Activated naive CD4-positive, alpha-beta T cell treated with anti-CD3 and anti-CD28 coated beads, Interleukin-2, amount 50 U/mL, for 24 hours (primary cell): ENCODE results near the gene CXCR1.
A peak's percentile ranks its signal among the peaks of the same experiment; 100 is the strongest.
"Not testable (repeated sequence)": the region's sequence is repeated elsewhere in the genome, so short reads cannot be mapped to it uniquely, and the experiment has no call there.

Experiments used
- H3K27ac Mint-ChIP-seq: one replicate; pipeline ENCODE4 v1.8.0; 2021; ENCODE audit warnings: mild to moderate bottlenecking, mixed read lengths
- H3K27me3 Mint-ChIP-seq: one replicate; pipeline ENCODE4 v1.8.0; 2021; ENCODE audit warnings: mixed read lengths
- H3K36me3 Mint-ChIP-seq: one replicate; pipeline ENCODE4 v1.8.0; 2021; ENCODE audit warnings: mixed read lengths
- H3K4me1 Mint-ChIP-seq: one replicate; pipeline ENCODE4 v1.8.0; 2021; ENCODE audit warnings: mixed read lengths
- H3K4me3 Mint-ChIP-seq: one replicate; pipeline ENCODE4 v1.8.0; 2021; ENCODE audit warnings: mild to moderate bottlenecking, mixed read lengths
- H3K9me3 Mint-ChIP-seq: one replicate; pipeline ENCODE4 v1.8.0; 2021; ENCODE audit warnings: mixed read lengths

CXCR1 gene

GRCh38 chr2:218130822-218131221 lies 35.9 kb downstream of the CXCR1 start:
- Mint-ChIP-seq H3K27me3 (peaks cover 5% of the 10 kb centered on the region), H3K27ac (no peak overlapping the region), H3K36me3 (peaks cover 2% of the 10 kb centered on the region), H3K4me1 (peaks cover 4% of the 10 kb centered on the region), H3K9me3 (no peaks in the 10 kb centered on the region), H3K4me3 (no peak overlapping the region)

GRCh38 chr2:218130377-218130776 lies 36.4 kb downstream of the CXCR1 start:
- H3K4me1 Mint-ChIP-seq, result peaks cover 8% of the 10 kb centered on the region
- no peak overlapping the region for H3K27ac Mint-ChIP-seq
- peaks cover 4% of the 10 kb centered on the region for H3K27me3 Mint-ChIP-seq
- no peaks in the 10 kb centered on the region for H3K9me3 Mint-ChIP-seq
- no peak overlapping the region for H3K4me3 Mint-ChIP-seq
- no peaks in the 10 kb centered on the region for H3K36me3 Mint-ChIP-seq

- Mint-ChIP-seq H3K4me1 (peaks cover 10% of the 10 kb centered on the region), H3K9me3 (no peaks in the 10 kb centered on the region), H3K27ac (no peak overlapping the region), H3K36me3 (no peaks in the 10 kb centered on the region), H3K4me3 (peak overlapping the region; percentile 23), H3K27me3 (peaks cover 5% of the 10 kb centered on the region)
These were observed 37.2 kb downstream of the CXCR1 start for GRCh38 chr2:218129458-218130135.

GRCh38 chr2:218128781-218129457 lies 37.8 kb downstream of the CXCR1 start:
- Mint-ChIP-seq H3K4me3 (peak overlapping the region; percentile 47), H3K27me3 (peaks cover 5% of the 10 kb centered on the region), H3K36me3 (no peaks in the 10 kb centered on the region), H3K27ac (no peak overlapping the region), H3K9me3 (no peaks in the 10 kb centered on the region), H3K4me1 (peaks cover 10% of the 10 kb centered on the region)

- H3K9me3 Mint-ChIP-seq, result no peaks in the 10 kb centered on the region
- H3K27me3 Mint-ChIP-seq, result peaks cover 5% of the 10 kb centered on the region
- peaks cover 10% of the 10 kb centered on the region for H3K4me1 Mint-ChIP-seq
- no peaks in the 10 kb centered on the region for H3K36me3 Mint-ChIP-seq
- no peak overlapping the region for H3K4me3 Mint-ChIP-seq
- no peak overlapping the region for H3K27ac Mint-ChIP-seq
These were observed 38.8 kb downstream of the CXCR1 start for GRCh38 chr2:218127929-218128455.

- peaks cover 1% of the 10 kb centered on the region for H3K36me3 Mint-ChIP-seq
- H3K27ac Mint-ChIP-seq, result no peak within 1 kb of the TSS
- H3K4me1 Mint-ChIP-seq, result peaks cover 10% of the 10 kb centered on the region
- H3K27me3 Mint-ChIP-seq, result peaks cover 5% of the 10 kb centered on the region
- H3K9me3 Mint-ChIP-seq, result no peaks in the 10 kb centered on the region
- H3K4me3 Mint-ChIP-seq, result peak within 1 kb of the TSS; percentile 63
These were observed 41.1 kb downstream of the CXCR1 start, which contains the start of gene CXCR2 for GRCh38 chr2:218125626-218126080. Gene CXCR2, plus strand, starts transcription at chr2:218126028. Its CDS starts 8,774 bp downstream, at chr2:218134802.

GRCh38 chr2:218125095-218125494 lies 41.7 kb downstream of the CXCR1 start:
- peaks cover 1% of the 10 kb centered on the region for H3K36me3 Mint-ChIP-seq
- peaks cover 6% of the 10 kb centered on the region for H3K27me3 Mint-ChIP-seq
- H3K27ac Mint-ChIP-seq, result no peak overlapping the region
- peaks cover 10% of the 10 kb centered on the region for H3K4me1 Mint-ChIP-seq
- H3K9me3 Mint-ChIP-seq, result no peaks in the 10 kb centered on the region
- H3K4me3 Mint-ChIP-seq, result peak overlapping the region; percentile 63

GRCh38 chr2:218123986-218124385 lies 42.8 kb downstream of the CXCR1 start:
- Mint-ChIP-seq H3K4me3 (no peak overlapping the region), H3K27ac (no peak overlapping the region), H3K9me3 (no peaks in the 10 kb centered on the region), H3K4me1 (peaks cover 10% of the 10 kb centered on the region), H3K36me3 (peaks cover 1% of the 10 kb centered on the region), H3K27me3 (peaks cover 7% of the 10 kb centered on the region)

GRCh38 chr2:218122286-218122685 lies 44.5 kb downstream of the CXCR1 start:
- H3K9me3 Mint-ChIP-seq, H3K27me3 Mint-ChIP-seq, H3K4me3 Mint-ChIP-seq, H3K4me1 Mint-ChIP-seq, H3K27ac Mint-ChIP-seq, H3K36me3 Mint-ChIP-seq: not testable (repeated sequence)

GRCh38 chr2:218121789-218122188 lies 45.0 kb downstream of the CXCR1 start:
- H3K4me3 Mint-ChIP-seq, H3K4me1 Mint-ChIP-seq, H3K27ac Mint-ChIP-seq, H3K9me3 Mint-ChIP-seq, H3K36me3 Mint-ChIP-seq, H3K27me3 Mint-ChIP-seq: not testable (repeated sequence)
